Measurements from ENCODE around the gene HOXA3. TPM values are rescaled to one million over a fixed set of nuclear protein-coding genes. Genes with fewer than 3 reads are reported as not detected.

HOXA3 gene
- total and polyA plus RNA-seq, 5 donors from 2014 or later: 0.13 TPM; not detected in 4

DNA sequence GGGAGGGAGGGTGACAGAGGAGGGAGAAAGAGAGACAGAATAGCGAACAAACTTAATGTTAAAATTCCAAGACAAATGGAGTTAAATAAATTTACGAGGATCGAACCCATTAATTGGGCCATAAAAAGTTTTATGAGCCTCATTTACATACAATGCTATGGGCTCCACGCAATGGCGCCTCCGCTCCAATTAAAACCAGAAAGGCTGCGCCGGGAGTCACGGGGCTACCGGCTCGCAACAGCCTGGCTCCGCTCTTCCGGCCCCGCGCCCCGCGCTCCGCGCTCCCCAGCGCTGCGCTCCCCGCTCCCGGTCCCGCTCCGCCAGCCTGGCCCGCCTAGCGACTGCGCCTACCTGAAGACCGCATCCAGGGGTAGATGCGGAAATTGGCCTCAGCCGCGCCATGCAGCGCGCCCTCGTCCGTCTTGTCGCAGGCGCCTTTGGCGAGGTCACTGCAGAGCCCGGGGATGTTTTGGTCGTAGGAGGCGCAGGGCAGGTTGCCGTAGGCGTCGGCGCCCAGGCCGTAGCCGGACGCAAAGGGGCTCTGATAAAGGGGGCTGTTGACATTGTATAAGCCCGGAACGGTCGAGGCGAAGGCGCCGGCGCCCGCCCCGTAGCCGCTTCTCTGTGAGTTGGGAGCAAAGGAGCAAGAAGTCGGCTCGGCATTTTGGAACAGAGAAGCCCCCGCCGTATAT is 3.6 kb upstream of the HOXA3 start:
- Mint-ChIP-seq H3K4me3 (peak overlapping the region; percentile 71 to 85 (median 79)), H3K27ac (peak overlapping the region in 1 of 3 donors; percentile 65), H3K9me3 (peaks cover 0 to 10% (median 0%) of the 10 kb centered on the region in 7 donors), H3K27me3 (peaks cover 99% of the 10 kb centered on the region), H3K36me3 (peaks cover 3% of the 10 kb centered on the region), H3K4me1 (peaks cover 11 to 70% (median 36%) of the 10 kb centered on the region in 4 donors)
- Histone ChIP-seq H3K27ac (ENCODE audit: insufficient read depth, low read length, poor library complexity, severe bottlenecking) (no peak overlapping the region), H3K27me3 (ENCODE audit: control insufficient read depth, insufficient read depth, low read length) (peaks cover 62% of the 10 kb centered on the region), H3K4me1 (ENCODE audit: control insufficient read depth, insufficient read depth, low read length, poor library complexity, severe bottlenecking) (peaks cover 59% of the 10 kb centered on the region), H3K4me3 (ENCODE audit: low read depth, low read length) (peak overlapping the region; percentile 13), H3K9me3 (ENCODE audit: control insufficient read depth in 2 of 2, low read length in 2 of 2) (no peaks in the 10 kb centered on the region), H3K36me3 (ENCODE audit: control insufficient read depth, insufficient read depth, low read length) (no peaks in the 10 kb centered on the region)
- DNase-seq: no peak
- no peak for ATAC-seq (ENCODE audit: low read depth in 2 of 2)

DNA sequence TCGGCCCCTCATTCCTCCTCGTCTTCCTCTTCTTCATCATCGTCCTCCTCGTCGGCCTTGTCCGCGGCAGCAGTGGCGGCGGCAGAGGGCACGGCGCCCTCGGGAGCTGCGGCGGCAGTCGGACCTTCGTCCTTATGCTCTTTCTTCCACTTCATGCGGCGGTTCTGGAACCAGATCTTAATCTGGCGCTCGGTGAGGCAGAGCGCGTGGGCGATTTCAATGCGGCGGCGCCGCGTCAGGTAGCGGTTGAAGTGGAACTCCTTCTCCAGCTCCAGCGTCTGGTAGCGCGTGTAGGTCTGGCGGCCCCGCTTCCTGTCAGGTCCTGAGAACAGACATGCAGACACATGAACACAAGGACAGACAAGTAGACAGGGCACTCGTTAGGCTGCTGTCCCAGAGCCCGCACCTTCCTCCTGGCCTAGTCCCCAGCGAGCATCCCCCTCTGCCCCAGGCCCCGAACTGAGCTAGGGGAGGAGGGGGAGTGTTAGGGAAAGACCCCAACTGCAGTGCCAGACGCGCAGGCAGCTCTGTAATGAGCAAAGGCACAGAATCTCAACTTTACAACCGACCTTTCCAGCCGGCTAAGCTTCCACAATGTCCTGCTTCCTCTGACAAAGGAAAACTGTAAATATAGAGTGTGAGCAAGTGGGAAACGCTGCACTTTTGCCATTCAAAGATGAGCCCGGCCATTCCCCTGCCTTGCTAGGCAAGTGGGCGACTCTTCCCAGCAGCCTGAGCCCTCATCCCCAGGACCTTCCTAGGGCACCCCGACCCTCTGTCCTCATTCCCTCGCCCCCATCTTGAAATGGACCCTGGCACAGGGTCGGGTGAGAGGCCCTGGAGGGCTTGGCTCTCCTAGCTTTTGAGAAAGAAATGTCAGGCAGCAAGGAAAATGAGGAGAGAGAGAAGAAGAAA is 2.8 kb upstream of the HOXA3 start:
- no peaks in the 10 kb centered on the region for H3K36me3 ChIP-seq (ENCODE audit: control insufficient read depth, insufficient read depth, low read length)
- H3K4me3 ChIP-seq (ENCODE audit: low read depth, low read length): no peak overlapping the region
- peaks cover 58% of the 10 kb centered on the region for H3K4me1 ChIP-seq (ENCODE audit: control insufficient read depth, insufficient read depth, low read length, poor library complexity, severe bottlenecking)
- no peak overlapping the region for H3K27ac ChIP-seq (ENCODE audit: insufficient read depth, low read length, poor library complexity, severe bottlenecking)
- DNase-seq (no peak), ATAC-seq (ENCODE audit: low read depth in 2 of 2) (no peak)
- Mint-ChIP-seq H3K9me3 (peaks cover 0 to 10% (median 0%) of the 10 kb centered on the region in 7 donors), H3K27me3 (peaks cover 99% of the 10 kb centered on the region), H3K36me3 (peaks cover 3% of the 10 kb centered on the region), H3K4me1 (peaks cover 10 to 73% (median 38%) of the 10 kb centered on the region in 4 donors), H3K27ac (peak overlapping the region in 1 of 3 donors; percentile 65), H3K4me3 (peak overlapping the region; percentile 78 to 82 (median 81))
- H3K9me3 ChIP-seq (ENCODE audit: control insufficient read depth in 2 of 2, low read length in 2 of 2): no peaks in the 10 kb centered on the region
- peaks cover 66% of the 10 kb centered on the region for H3K27me3 ChIP-seq (ENCODE audit: control insufficient read depth, insufficient read depth, low read length)

DNA sequence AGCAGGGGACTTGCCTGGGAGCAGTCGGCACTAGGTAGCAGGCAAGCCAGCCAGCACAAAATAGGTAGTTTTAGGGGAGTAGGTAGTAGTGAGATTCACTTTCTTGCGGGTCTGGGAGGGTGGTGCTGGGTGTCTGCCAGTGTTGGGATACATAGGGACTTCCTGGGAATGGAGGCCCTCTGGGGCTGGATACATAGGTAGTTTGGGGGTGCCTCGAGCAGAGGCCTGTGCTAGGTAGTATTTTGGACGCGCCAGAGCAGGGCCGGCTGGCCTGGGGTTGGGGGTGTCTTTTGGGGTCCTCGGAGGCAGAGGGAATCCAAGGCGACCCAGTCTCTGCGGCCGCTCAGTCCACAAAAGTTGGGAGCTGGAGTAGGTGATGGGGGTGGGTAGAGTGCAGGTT is 2.0 kb upstream of the HOXA3 start:
- H3K4me1 ChIP-seq (ENCODE audit: control insufficient read depth, insufficient read depth, low read length, poor library complexity, severe bottlenecking): peaks cover 52% of the 10 kb centered on the region
- H3K4me3 Mint-ChIP-seq: peak overlapping the region; percentile 20 to 82 (median 65)
- peaks cover 3% of the 10 kb centered on the region for H3K36me3 Mint-ChIP-seq
- H3K4me3 ChIP-seq (ENCODE audit: low read depth, low read length): no peak overlapping the region
- H3K27me3 Mint-ChIP-seq: peaks cover 99% of the 10 kb centered on the region
- no peaks in the 10 kb centered on the region for H3K9me3 ChIP-seq (ENCODE audit: control insufficient read depth in 2 of 2, low read length in 2 of 2)
- H3K9me3 Mint-ChIP-seq: peaks cover 0 to 10% (median 0%) of the 10 kb centered on the region in 7 donors
- H3K27me3 ChIP-seq (ENCODE audit: control insufficient read depth, insufficient read depth, low read length): peaks cover 64% of the 10 kb centered on the region
- DNase-seq (no peak), ATAC-seq (ENCODE audit: low read depth in 2 of 2) (no peak)
- H3K4me1 Mint-ChIP-seq: peaks cover 10 to 69% (median 38%) of the 10 kb centered on the region in 4 donors
- H3K27ac ChIP-seq (ENCODE audit: insufficient read depth, low read length, poor library complexity, severe bottlenecking): no peak overlapping the region
- H3K27ac Mint-ChIP-seq: peak overlapping the region in 1 of 3 donors; percentile 9
- H3K36me3 ChIP-seq (ENCODE audit: control insufficient read depth, insufficient read depth, low read length): no peaks in the 10 kb centered on the region

- Mint-ChIP-seq H3K27me3 (peaks cover 98% of the 10 kb centered on the region), H3K9me3 (peaks cover 0 to 10% (median 0%) of the 10 kb centered on the region in 7 donors), H3K36me3 (no peaks in the 10 kb centered on the region), H3K4me3 (peak overlapping the region in 1 of 4 donors; percentile 82), H3K27ac (no peak overlapping the region), H3K4me1 (peaks cover 10 to 67% (median 38%) of the 10 kb centered on the region in 4 donors)
- no peak for DNase-seq
- H3K9me3 ChIP-seq (ENCODE audit: control insufficient read depth in 2 of 2, low read length in 2 of 2): no peaks in the 10 kb centered on the region
- no peak overlapping the region for H3K4me3 ChIP-seq (ENCODE audit: low read depth, low read length)
- peaks cover 52% of the 10 kb centered on the region for H3K4me1 ChIP-seq (ENCODE audit: control insufficient read depth, insufficient read depth, low read length, poor library complexity, severe bottlenecking)
- peaks cover 63% of the 10 kb centered on the region for H3K27me3 ChIP-seq (ENCODE audit: control insufficient read depth, insufficient read depth, low read length)
- H3K36me3 ChIP-seq (ENCODE audit: control insufficient read depth, insufficient read depth, low read length): no peaks in the 10 kb centered on the region
- no peak for ATAC-seq (ENCODE audit: low read depth in 2 of 2)
- no peak overlapping the region for H3K27ac ChIP-seq (ENCODE audit: insufficient read depth, low read length, poor library complexity, severe bottlenecking)
Measured at GRCh38 chr7:27153526-27153925, 1.1 kb upstream of the HOXA3 start.

GRCh38 chr7:27152816-27153442 is 546 bp upstream of the HOXA3 start:
- no peak for ATAC-seq (ENCODE audit: low read depth in 2 of 2)

GRCh38 chr7:27151341-27151930 is 947 bp downstream of the HOXA3 start:
- peak overlapping the region; percentile 46 to 96 (median 83) for H3K4me3 Mint-ChIP-seq
- peaks cover 52% of the 10 kb centered on the region for H3K4me1 ChIP-seq (ENCODE audit: control insufficient read depth, insufficient read depth, low read length, poor library complexity, severe bottlenecking)
- H3K9me3 Mint-ChIP-seq: peaks cover 0 to 10% (median 0%) of the 10 kb centered on the region in 7 donors
- no peak overlapping the region for H3K27ac ChIP-seq (ENCODE audit: insufficient read depth, low read length, poor library complexity, severe bottlenecking)
- peaks cover 10 to 63% (median 29%) of the 10 kb centered on the region in 4 donors for H3K4me1 Mint-ChIP-seq
- H3K27ac Mint-ChIP-seq: peak overlapping the region in 1 of 3 donors; percentile 40
- H3K4me3 ChIP-seq (ENCODE audit: low read depth, low read length): peak overlapping the region; percentile 13
- H3K9me3 ChIP-seq (ENCODE audit: control insufficient read depth in 2 of 2, low read length in 2 of 2): no peaks in the 10 kb centered on the region
- H3K27me3 Mint-ChIP-seq: peaks cover 96% of the 10 kb centered on the region
- DNase-seq: peak in 1 of 3 donors; percentile 6
- ATAC-seq (ENCODE audit: low read depth in 2 of 2): no peak
- H3K36me3 Mint-ChIP-seq: no peaks in the 10 kb centered on the region
- H3K27me3 ChIP-seq (ENCODE audit: control insufficient read depth, insufficient read depth, low read length): peaks cover 61% of the 10 kb centered on the region
- no peaks in the 10 kb centered on the region for H3K36me3 ChIP-seq (ENCODE audit: control insufficient read depth, insufficient read depth, low read length)

More at GRCh38 chr7:27152816-27153442, 546 bp upstream of the HOXA3 start:
- Mint-ChIP-seq H3K36me3 (no peaks in the 10 kb centered on the region), H3K9me3 (peaks cover 0 to 10% (median 0%) of the 10 kb centered on the region in 7 donors), H3K4me3 (peak overlapping the region in 1 of 4 donors; percentile 82), H3K4me1 (peaks cover 10 to 68% (median 35%) of the 10 kb centered on the region in 4 donors), H3K27ac (no peak overlapping the region), H3K27me3 (peaks cover 98% of the 10 kb centered on the region)
- no peak overlapping the region for H3K4me3 ChIP-seq (ENCODE audit: low read depth, low read length)
- H3K27me3 ChIP-seq (ENCODE audit: control insufficient read depth, insufficient read depth, low read length): peaks cover 63% of the 10 kb centered on the region
- H3K4me1 ChIP-seq (ENCODE audit: control insufficient read depth, insufficient read depth, low read length, poor library complexity, severe bottlenecking): peaks cover 54% of the 10 kb centered on the region
- no peaks in the 10 kb centered on the region for H3K36me3 ChIP-seq (ENCODE audit: control insufficient read depth, insufficient read depth, low read length)
- no peak for DNase-seq
- H3K9me3 ChIP-seq (ENCODE audit: control insufficient read depth in 2 of 2, low read length in 2 of 2): no peaks in the 10 kb centered on the region
- no peak overlapping the region for H3K27ac ChIP-seq (ENCODE audit: insufficient read depth, low read length, poor library complexity, severe bottlenecking)
